GM19467 (cell line): ENCODE measurements around the gene TP53TG5.

Source experiments
- ATAC-seq: cut with Tn5 transposase; IDR thresholded peaks from one replicate; pipeline ENCODE4 v1.9.1; 2021; ENCODE audit warnings: mild to moderate bottlenecking, moderate library complexity; ENCODE audit not compliant: unreplicated experiment

The TP53TG5 gene

GRCh38 chr20:45406260-45407066 lies 28.3 kb upstream of the TP53TG5 start:
- no peak for ATAC-seq

DNA sequence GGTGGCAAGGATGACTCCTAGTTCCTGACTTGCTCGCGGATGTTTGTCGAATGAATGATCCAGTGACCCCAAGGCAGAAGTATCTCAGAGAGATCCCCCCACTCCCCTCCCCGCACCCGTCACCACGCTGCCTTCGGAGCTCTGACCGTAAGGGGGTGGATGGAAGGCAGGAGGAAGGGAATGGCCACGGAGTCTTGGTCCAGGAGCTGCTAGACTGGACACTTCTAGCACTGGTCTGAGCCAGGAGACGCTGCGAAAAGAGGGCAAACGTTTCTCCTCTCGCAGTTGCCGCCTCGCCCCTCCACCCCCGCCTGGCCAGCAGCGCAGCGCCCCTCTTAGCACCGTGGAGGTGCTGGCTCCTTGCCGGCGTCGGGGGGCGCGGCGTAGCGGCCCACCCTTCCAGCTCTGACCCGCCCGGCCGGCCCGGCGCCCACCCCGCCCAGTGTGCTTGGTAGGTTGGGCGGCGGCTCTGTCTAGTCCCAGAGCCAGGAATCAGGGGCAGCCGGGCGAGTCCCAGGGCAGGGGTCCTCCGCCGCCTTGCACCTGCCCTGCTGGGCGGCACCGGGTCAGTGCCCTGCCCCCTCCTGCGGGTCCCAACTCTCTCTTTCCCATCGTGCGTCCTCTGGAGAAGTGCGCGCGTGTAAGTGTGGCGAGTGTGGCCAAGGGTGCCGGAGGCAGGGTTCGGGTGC lies 27.6 kb upstream of the TP53TG5 start:
- no peak for ATAC-seq

DNA sequence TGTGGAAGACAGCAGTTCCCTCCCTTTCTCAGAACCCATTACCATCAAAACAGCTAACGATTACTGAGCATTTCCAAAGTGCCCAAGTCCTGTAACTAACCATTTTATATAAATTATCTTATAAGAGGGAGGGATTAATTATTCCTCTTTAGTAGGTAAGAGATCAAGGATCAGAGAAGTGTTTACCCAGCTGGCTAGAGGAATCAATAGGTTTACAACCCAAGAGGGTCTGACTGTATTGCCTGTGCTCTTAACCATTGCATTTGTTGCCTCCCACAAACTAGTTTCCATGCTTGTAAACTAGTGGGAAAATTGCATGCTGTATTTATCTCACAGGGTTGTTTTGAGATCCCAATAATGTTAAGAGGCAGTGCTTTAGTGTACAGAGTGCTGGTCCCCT lies 26.3 kb upstream of the TP53TG5 start:
- no peak for ATAC-seq

DNA sequence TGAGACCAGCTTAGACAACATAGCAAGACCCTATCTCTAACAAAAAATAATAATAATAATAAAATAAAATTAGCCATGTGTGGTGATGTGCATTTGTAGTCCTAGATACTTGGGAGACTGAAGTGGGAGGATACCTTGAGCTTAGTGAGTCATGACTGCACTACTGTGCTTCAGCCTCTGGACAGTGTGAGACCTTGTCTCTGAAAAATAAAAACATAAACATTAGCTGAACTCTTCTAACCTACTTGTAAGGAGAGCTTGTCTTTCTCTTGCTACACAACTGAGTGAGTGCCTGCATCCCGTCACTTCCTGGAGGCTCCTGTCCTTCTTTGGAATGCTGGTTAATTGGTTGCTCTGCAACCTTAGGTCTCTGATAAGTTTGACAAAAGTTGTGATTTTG lies 24.8 kb upstream of the TP53TG5 start:
- no peak for ATAC-seq

DNA sequence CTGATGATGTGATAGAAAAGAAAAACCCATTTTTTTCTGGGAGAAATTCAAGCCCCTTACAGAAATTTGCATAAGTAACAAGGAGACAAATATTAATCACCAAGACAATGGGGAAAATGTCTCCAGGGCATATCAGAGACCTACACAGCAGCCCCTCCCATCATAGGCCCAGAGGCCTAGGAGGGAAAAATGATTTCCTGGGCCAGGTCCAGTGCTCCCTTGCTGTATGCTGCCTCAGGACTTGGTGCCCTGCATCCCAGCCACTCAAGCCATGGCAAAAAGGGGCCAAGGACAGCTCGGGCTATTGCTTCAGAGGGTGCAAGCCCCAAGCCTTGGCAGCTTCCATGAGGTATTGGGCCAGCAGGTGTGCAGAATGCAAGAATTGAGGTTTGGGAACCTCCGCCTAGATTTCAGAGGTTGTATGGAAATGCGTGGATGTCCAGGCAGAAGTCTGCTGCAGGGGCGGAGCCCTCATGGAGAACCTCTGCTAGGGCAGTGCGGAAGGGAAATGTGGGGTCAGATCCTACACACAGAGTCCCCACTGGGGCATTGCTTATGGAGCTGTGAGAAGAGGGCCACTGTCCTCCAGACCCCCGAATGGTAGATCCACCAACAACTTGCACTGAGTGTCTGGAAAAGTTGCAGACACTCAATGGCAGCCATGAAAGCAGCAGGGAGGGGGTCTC lies 22.4 kb upstream of the TP53TG5 start:
- no peak for ATAC-seq

GRCh38 chr20:45399018-45399417 lies 20.9 kb upstream of the TP53TG5 start:
- no peak for ATAC-seq

GRCh38 chr20:45395114-45395415 lies 16.9 kb upstream of the TP53TG5 start:
- no peak for ATAC-seq

- ATAC-seq, result no peak
These were observed 16.3 kb upstream of the TP53TG5 start for GRCh38 chr20:45394221-45395113.

GRCh38 chr20:45392733-45393132 lies 14.6 kb upstream of the TP53TG5 start:
- no peak for ATAC-seq

DNA sequence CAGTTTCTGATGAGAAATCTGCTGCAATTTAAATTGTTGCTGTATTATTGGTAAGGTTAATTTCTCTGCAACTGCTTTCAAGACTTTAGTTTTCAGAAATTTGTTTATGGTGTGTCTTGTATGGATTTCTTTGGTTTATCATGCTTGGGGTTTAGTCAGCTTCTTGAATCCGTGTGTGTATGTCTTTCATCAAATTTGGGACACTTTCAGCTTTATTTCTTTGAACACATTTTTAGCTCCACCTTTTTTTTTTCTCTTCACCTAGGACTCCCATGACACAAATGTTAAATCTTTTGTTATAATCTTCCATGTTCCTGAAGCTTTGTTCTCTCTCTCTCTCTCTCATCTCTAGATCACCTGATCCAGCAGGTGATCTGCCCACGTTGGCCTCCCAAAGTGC lies 13.4 kb upstream of the TP53TG5 start:
- no peak for ATAC-seq

DNA sequence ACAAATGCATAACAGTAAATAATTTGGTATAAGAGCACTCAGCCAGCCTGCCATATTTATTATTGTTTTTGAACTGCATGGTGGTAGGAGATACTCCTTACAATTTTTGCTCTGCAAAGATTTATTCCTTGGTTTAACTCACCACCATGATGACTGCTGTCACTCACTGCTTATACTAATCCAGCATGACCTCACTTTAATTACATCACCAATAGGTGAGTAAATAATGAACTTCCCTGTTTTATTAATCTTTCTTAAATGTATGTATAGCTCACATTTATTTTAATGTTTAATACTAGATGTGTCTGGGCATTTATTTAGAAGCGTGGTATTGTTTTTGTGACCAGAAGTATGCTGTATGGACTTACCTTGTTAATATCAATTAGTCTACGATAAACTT lies 12.8 kb upstream of the TP53TG5 start:
- no peak for ATAC-seq

DNA sequence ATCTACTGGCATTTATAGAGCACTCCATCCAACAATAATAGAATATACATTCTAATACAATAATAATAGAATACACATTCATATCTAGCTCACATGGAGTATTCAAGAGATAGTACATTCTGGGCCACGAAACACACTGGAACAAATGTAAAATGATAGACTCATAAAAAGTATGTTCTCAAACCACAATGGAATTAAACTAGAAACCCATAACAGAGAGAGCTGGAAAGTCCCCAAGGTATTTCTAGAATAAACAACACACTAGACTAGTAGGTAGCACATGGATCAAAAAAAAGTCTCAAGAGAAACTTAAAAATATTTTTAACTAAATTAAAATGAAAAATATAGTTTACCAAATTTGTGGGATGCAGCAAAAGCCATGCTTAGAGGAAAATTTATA lies 9.1 kb upstream of the TP53TG5 start:
- no peak for ATAC-seq

DNA sequence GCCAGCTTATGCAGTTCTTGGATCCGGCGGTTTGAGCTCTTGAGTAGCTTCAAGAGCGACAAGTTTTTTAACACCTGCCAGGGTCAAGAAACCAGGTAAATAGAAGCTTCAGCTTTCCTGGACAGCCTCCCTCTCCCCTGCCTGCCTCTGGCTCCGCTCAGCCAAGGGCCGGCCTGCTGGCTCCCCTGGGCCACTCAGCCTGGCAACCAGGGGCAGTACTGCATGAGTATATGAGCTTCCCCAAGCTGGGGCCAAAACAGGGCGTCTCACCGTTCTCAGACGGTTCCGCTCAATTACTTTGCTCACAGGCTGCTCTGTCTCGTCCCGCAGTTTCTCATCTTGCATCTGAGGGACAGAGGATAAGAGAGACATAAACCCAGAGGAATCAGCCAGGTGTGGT lies 856 bp downstream of the TP53TG5 start:
- no peak for ATAC-seq

GRCh38 chr20:45374966-45375365 lies 3.2 kb downstream of the TP53TG5 start:
- ATAC-seq, result no peak

DNA sequence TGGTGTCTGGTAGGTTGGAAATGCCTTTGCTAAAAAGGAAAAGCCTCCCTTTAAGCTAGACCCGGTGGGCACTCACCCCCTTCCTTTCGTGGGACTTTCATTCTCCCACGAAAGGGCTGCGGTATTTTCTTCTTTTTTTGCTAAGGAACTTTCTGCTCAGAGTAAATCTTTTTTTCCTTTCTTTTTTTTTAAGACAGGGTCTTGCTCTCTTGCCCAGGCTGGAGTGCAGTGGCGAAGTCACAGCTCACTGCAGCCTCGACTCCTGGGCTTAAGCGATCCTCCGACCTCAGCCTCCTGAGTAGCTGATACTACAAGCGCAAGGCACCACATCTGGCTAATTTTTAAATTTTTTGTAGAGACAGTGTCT lies 4.0 kb downstream of the TP53TG5 start:
- no peak for ATAC-seq

- ATAC-seq, result no peak
These were observed 4.6 kb downstream of the TP53TG5 start for GRCh38 chr20:45373353-45374100.

GRCh38 chr20:45372646-45373352 lies 5.3 kb downstream of the TP53TG5 start:
- ATAC-seq, result no peak

DNA sequence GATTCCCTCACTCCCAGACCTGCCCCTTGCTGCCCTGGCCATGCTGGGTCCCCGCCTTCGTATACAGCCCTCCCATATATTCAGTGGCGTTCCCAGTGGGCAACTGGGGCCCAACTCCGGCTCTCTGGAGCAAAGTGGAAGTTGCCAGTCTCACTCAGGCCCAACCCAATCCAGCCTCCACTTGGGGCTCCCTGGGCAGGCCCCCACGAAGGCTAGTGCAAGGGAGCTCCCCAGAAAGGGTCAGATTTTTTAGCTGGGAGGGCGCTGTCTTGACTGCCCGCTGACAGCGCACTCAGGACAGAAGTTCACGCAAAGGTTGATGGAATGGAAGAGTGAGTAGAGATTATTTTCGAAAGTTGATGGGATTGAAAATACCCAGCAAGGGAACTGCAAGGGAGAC lies 5.9 kb downstream of the TP53TG5 start:
- no peak for ATAC-seq

- no peak for ATAC-seq
These were observed 7.5 kb downstream of the TP53TG5 start for GRCh38 chr20:45370571-45371160.
